AG09309 (cell line): ENCODE measurements around the gene MYH6.
"Not testable (repeated sequence)": the region's sequence is repeated elsewhere in the genome, so short reads cannot be mapped to it uniquely, and the experiment has no call there.

Experiments used
- DNase-seq: peaks from one replicate; pipeline ENCODE4 v3.0.0-alpha.2; 2010; ENCODE audit warnings: low read depth
- H3K4me3 ChIP-seq: 2 replicates; pipeline ENCODE4 v1.5.1; 2011; ENCODE audit warnings: mild to moderate bottlenecking, low read depth, low read length, moderate library complexity; ENCODE audit not compliant: control insufficient read depth
- TF ChIP-seq, protein P1 (sequence below): IDR thresholded peaks from 2 replicates; pipeline ENCODE4 v1.5.1; 2011; ENCODE audit warnings: mild to moderate bottlenecking, low read depth, low read length, inconsistent platforms; ENCODE audit not compliant: insufficient read depth, control insufficient read depth; ENCODE audit errors: missing control alignments

The MYH6 gene

DNA sequence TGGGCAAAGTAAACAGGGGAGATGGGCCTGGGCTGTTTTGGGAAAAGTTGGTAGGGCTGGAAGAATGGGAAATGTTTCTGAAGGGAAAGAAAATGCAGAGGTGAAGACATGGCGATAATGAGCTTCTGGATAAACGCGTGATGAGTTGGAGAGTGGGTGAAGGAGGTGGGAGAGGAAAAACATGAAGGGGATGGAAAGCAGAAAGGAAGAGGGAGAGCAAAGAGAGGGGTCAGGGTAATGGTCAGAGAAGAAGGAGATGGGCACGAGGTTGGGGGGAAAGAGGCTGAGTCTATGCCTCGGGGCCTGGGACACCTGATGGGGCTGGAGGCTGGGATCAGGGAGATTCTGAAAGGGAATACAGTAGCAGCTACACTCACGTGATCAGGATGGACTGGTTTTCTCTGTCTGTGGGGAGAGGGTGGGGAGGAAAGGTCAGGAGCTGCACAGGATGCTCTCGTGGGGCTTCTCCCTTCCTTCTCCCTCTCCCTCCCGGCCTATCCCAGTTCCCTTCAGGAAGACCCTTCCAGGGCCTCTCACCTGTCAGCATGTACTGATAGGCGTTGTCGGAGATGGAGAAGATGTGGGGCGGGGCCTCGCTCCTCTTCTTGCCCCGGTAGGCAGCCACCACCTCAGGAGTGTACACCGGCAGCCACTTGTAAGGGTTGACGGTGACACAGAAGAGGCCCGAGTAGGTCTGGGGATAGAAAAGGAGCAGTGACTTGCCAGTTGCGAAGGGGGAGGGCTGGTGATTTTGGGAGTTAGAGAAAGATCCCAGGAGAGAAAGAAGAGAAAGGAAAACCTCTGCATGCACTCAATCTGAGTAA, 24.2 kb upstream of the MYH6 start:
- H3K4me3 ChIP-seq, result no peak overlapping the region
- DNase-seq, result no peak
- TF ChIP-seq, protein P1, sequence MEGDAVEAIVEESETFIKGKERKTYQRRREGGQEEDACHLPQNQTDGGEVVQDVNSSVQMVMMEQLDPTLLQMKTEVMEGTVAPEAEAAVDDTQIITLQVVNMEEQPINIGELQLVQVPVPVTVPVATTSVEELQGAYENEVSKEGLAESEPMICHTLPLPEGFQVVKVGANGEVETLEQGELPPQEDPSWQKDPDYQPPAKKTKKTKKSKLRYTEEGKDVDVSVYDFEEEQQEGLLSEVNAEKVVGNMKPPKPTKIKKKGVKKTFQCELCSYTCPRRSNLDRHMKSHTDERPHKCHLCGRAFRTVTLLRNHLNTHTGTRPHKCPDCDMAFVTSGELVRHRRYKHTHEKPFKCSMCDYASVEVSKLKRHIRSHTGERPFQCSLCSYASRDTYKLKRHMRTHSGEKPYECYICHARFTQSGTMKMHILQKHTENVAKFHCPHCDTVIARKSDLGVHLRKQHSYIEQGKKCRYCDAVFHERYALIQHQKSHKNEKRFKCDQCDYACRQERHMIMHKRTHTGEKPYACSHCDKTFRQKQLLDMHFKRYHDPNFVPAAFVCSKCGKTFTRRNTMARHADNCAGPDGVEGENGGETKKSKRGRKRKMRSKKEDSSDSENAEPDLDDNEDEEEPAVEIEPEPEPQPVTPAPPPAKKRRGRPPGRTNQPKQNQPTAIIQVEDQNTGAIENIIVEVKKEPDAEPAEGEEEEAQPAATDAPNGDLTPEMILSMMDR, result no peak

DNA sequence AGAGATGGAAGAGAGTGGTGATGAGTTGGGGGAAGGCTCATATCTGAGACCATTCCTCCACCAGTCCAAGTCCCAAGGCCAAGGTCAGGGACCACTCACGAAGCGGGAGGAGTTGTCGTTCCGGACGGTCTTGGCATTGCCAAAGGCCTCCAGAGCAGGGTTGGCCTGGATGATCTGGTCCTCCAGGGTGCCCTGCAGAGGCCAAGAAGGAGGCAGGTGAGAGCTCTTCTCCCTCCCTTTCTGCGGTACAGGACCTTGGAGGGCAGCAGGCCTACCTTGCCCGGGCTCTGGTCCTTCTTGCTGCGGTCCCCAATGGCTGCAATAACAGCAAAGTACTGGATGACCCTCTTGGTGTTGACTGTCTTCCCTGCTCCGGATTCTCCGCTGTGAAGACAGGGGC, 23.4 kb upstream of the MYH6 start:
- DNase-seq, result no peak
- no peak overlapping the region for H3K4me3 ChIP-seq
- TF ChIP-seq, protein P1, result no peak

DNA sequence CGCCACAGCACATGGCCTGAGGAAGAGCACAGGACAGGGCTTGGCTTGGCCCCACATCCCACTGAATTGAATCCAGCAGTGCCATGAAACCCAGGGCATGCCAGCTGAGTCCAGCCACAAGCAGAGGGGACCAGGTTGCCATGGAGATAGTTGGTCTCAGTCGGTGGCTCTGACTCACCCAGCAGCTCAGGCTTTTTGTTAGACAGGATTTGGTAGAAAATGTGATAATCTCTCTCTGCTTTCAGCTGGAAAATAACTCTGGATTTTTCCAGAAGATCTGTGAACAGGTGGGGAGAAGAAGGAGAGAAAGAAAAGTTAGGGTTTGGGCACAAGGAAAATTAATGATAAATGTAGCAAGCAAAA, 22.6 kb upstream of the MYH6 start:
- TF ChIP-seq, protein P1, result no peak
- no peak for DNase-seq
- no peak overlapping the region for H3K4me3 ChIP-seq

DNA sequence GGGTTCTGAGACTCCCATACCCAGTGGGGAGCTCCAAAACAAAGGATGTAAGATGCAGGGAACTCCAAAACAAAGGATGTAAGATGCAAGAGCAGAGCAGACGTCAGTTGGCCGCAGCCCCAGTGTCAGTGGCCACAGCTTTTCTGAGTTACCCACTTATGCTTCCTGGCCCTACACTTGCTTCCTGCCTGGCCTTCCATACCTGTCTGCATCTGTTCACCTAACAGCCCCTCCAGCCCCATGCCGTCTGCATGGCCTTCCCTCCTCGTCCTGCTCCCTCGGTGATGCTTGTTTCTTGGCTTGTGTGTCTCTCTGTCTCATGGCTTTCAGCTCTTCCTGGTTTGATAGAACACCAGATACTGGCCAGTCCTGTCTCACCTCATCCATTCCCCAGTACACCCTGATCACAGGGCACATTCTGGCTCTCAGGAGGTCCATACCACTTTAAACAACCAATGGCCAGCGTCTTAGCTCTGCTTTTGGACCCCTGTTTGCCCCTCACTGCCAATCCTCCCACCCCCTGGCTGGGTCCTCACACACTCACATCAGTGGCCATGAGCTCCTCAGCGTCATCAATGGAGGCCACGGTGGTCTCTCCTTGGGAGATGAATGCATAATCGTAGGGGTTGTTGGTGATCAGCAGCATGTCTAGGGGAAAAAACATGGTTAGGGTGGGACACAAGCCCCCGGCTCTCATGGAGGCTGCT, 22.1 kb upstream of the MYH6 start:
- no peak for DNase-seq
- TF ChIP-seq, protein P1, result no peak
- no peak overlapping the region for H3K4me3 ChIP-seq

DNA sequence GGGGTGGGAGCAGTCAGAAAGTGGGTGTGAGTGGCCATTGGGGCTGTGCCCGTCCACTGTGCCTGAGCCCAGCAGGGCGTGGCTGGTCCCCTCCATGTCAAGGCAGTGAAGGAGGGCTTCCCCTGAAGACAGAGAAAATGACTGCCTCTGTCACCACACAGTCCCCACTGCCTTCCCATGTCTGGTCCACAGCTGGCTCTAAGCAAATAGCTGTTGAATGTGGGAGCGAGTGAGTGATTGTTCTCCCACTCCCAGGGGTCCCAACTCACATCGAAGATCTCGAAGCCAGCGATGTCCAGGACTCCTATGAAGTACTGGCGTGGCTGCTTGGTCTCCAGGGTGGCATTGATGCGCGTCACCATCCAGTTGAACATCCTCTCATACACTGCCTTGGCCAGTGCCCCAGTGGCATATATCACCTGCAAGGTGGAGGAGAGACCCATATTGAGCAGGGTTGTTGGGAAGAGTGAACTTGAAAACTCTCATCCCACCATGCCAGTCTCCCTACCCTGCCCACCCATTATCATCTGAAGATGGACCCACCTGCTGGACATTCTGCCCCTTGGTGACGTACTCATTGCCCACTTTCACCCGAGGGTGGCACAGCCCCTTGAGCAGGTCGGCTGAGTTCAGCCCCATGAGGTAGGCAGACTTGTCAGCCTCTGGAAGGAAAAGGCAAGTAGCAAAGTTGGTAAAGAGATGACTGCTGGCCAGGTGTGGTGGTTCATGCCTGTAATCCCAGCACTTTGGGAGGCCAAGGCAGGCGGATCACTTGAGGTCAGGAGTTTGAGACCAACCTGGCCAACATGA, 20.8 kb upstream of the MYH6 start:
- H3K4me3 ChIP-seq, result no peak overlapping the region
- no peak for DNase-seq
- TF ChIP-seq, protein P1, result no peak

DNA sequence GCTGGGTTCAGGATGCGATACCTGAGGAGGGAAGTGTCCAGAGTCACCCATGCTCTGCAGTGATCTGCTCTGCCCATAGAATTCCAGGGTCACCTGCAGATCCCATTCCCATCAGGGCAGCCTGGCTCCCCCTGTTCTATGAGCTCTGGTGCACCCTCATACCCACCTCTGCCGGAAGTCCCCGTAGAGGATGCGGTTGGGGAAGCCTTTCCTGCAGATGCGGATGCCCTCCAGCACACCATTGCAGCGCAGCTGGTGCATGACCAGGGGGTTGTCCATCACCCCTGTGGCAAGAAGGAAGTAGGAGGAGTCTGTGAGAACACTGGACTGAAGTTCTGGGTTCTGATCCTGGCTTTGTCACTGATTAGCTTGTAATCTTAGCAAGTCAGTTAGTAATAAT, 17.7 kb upstream of the MYH6 start:
- DNase-seq, result not testable (repeated sequence)

DNA sequence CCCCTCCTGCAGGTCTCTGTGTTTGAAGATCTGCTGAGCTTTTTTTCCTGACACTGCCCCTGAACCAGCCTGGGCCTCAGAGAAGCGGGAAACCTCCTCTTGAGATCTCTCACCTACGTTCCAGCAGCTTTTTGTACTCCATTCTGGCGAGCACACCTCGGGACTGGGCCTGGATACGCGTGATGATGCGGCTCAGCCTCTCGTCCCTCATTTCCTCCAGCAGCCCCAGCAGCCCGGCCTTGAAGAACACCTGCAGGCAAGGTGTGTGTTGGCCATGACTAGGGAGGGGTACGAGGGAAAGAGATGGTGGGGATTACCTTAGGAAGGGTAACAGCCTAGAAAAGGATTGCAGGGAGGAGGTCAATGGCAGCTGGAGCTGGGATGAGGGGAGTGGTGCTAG, 17.1 kb upstream of the MYH6 start:
- TF ChIP-seq, protein P1, result no peak
- H3K4me3 ChIP-seq, result no peak overlapping the region
- DNase-seq, result no peak

More for the DNA sequence above, 17.7 kb upstream of the MYH6 start:
- H3K4me3 ChIP-seq, result not testable (repeated sequence)
